WTC11 (cell line): ENCODE results near the gene TPR.

Source experiments
- CREB1 ChIP-seq: sonication (generic); formaldehyde crosslinking; IDR thresholded peaks from 2 replicates; pipeline ENCODE4 v1.8.0; 2023; ENCODE audit warnings: mild to moderate bottlenecking, missing genetic modification reagents
- CTCF ChIP-seq: fragments of 200-600 bp; IDR thresholded peaks from 2 replicates; pipeline ENCODE4 v1.8.0; 2022; ENCODE audit warnings: antibody characterized with exemption
- FOXK1 ChIP-seq: sonication (generic); formaldehyde crosslinking; IDR thresholded peaks from 2 replicates; pipeline ENCODE4 v1.8.0; 2022; ENCODE audit warnings: mild to moderate bottlenecking, moderate library complexity, missing genetic modification reagents
- SMAD3 ChIP-seq: sonication (generic); formaldehyde crosslinking; IDR thresholded peaks from 2 replicates; pipeline ENCODE4 v1.8.0; 2022; ENCODE audit warnings: missing genetic modification reagents, mild to moderate bottlenecking, borderline replicate concordance
- SMAD4 ChIP-seq: sonication (generic); formaldehyde crosslinking; IDR thresholded peaks from 2 replicates; pipeline ENCODE4 v1.8.0; 2022; ENCODE audit warnings: mild to moderate bottlenecking, missing genetic modification reagents
- TEAD4 ChIP-seq: sonication (generic); formaldehyde crosslinking; IDR thresholded peaks from 2 replicates; pipeline ENCODE4 v1.8.0; 2022; ENCODE audit warnings: mild to moderate bottlenecking, missing genetic modification reagents
- TF ChIP-seq, protein P1 (sequence below): sonication (generic); formaldehyde crosslinking; IDR thresholded peaks from 2 replicates; pipeline ENCODE4 v1.8.0; 2023; ENCODE audit warnings: mild to moderate bottlenecking, missing genetic modification reagents

- TF ChIP-seq FOXK1 (CRISPR knock-in tag) (no peak), CTCF (no peak), SMAD4 (CRISPR knock-in tag) (no peak), SMAD3 (CRISPR knock-in tag) (no peak), TEAD4 (CRISPR knock-in tag) (no peak), CREB1 (CRISPR knock-in tag) (no peak)
- TF ChIP-seq, protein P1, sequence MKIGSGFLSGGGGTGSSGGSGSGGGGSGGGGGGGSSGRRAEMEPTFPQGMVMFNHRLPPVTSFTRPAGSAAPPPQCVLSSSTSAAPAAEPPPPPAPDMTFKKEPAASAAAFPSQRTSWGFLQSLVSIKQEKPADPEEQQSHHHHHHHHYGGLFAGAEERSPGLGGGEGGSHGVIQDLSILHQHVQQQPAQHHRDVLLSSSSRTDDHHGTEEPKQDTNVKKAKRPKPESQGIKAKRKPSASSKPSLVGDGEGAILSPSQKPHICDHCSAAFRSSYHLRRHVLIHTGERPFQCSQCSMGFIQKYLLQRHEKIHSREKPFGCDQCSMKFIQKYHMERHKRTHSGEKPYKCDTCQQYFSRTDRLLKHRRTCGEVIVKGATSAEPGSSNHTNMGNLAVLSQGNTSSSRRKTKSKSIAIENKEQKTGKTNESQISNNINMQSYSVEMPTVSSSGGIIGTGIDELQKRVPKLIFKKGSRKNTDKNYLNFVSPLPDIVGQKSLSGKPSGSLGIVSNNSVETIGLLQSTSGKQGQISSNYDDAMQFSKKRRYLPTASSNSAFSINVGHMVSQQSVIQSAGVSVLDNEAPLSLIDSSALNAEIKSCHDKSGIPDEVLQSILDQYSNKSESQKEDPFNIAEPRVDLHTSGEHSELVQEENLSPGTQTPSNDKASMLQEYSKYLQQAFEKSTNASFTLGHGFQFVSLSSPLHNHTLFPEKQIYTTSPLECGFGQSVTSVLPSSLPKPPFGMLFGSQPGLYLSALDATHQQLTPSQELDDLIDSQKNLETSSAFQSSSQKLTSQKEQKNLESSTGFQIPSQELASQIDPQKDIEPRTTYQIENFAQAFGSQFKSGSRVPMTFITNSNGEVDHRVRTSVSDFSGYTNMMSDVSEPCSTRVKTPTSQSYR (CRISPR knock-in tag): no peak
Observed at GRCh38 chr1:186403632-186404031, 28.6 kb upstream of the TPR start.
